ENCODE data around the gene DAB2IP.

Gene DAB2IP

GRCh38 chr9:121658166-121658565 lies 6.7 kb downstream of the DAB2IP start:
- H4K20me1 ChIP-seq (ENCODE audit: insufficient read depth, low read length), result no peaks in the 10 kb centered on the region

GRCh38 chr9:121658591-121658990 lies 7.2 kb downstream of the DAB2IP start:
- no peak overlapping the region for H3K27ac ChIP-seq (ENCODE audit: low read length)
- no peak overlapping the region for H3K4me2 ChIP-seq (ENCODE audit: low read length)
- TF ChIP-seq EZH2phosphoT487 (IDR thresholded peaks at IDR 0.05; ENCODE audit: low read depth), result no peak
- TF ChIP-seq, protein P1, sequence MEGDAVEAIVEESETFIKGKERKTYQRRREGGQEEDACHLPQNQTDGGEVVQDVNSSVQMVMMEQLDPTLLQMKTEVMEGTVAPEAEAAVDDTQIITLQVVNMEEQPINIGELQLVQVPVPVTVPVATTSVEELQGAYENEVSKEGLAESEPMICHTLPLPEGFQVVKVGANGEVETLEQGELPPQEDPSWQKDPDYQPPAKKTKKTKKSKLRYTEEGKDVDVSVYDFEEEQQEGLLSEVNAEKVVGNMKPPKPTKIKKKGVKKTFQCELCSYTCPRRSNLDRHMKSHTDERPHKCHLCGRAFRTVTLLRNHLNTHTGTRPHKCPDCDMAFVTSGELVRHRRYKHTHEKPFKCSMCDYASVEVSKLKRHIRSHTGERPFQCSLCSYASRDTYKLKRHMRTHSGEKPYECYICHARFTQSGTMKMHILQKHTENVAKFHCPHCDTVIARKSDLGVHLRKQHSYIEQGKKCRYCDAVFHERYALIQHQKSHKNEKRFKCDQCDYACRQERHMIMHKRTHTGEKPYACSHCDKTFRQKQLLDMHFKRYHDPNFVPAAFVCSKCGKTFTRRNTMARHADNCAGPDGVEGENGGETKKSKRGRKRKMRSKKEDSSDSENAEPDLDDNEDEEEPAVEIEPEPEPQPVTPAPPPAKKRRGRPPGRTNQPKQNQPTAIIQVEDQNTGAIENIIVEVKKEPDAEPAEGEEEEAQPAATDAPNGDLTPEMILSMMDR (IDR thresholded peaks at IDR 0.05; ENCODE audit: low read depth, low read length), result no peak
- no peaks in the 10 kb centered on the region for H4K20me1 ChIP-seq (ENCODE audit: insufficient read depth, low read length)
- no peaks in the 10 kb centered on the region for H3K9me3 ChIP-seq (ENCODE audit: insufficient read depth, low read length)
- peaks cover 37% of the 10 kb centered on the region for H3K27me3 ChIP-seq (ENCODE audit: low read depth, low read length)
- no peak overlapping the region for H2AFZ ChIP-seq (ENCODE audit: low read depth, low read length)
- no peak overlapping the region for H3K4me3 ChIP-seq (ENCODE audit: low read length)
- H3K9ac ChIP-seq (ENCODE audit: low read length), result no peak overlapping the region
- H3K79me2 ChIP-seq (ENCODE audit: low read length), result no peaks in the 10 kb centered on the region
- H3K4me1 ChIP-seq (ENCODE audit: low read length), result no peaks in the 10 kb centered on the region
- H3K36me3 ChIP-seq (replicated peaks; ENCODE audit: low read depth, low read length), result no peaks in the 10 kb centered on the region

More at GRCh38 chr9:121658166-121658565, 6.7 kb downstream of the DAB2IP start:
- TF ChIP-seq EZH2phosphoT487 (IDR thresholded peaks at IDR 0.05; ENCODE audit: low read depth), result no peak
- no peaks in the 10 kb centered on the region for H3K4me1 ChIP-seq (ENCODE audit: low read length)
- no peak overlapping the region for H3K4me3 ChIP-seq (ENCODE audit: low read length)
- no peak overlapping the region for H3K4me2 ChIP-seq (ENCODE audit: low read length)
- no peaks in the 10 kb centered on the region for H3K79me2 ChIP-seq (ENCODE audit: low read length)
- no peak overlapping the region for H3K9ac ChIP-seq (ENCODE audit: low read length)
- H3K27ac ChIP-seq (ENCODE audit: low read length), result no peak overlapping the region
- H2AFZ ChIP-seq (ENCODE audit: low read depth, low read length), result no peak overlapping the region
- H3K36me3 ChIP-seq (replicated peaks; ENCODE audit: low read depth, low read length), result no peaks in the 10 kb centered on the region
- peaks cover 37% of the 10 kb centered on the region for H3K27me3 ChIP-seq (ENCODE audit: low read depth, low read length)
- H3K9me3 ChIP-seq (ENCODE audit: insufficient read depth, low read length), result no peaks in the 10 kb centered on the region

- no peak overlapping the region for H3K27ac ChIP-seq (ENCODE audit: low read length)
- TF ChIP-seq, protein P1 (IDR thresholded peaks at IDR 0.05; ENCODE audit: low read depth, low read length), result no peak
- H3K9ac ChIP-seq (ENCODE audit: low read length), result no peak overlapping the region
- no peak overlapping the region for H2AFZ ChIP-seq (ENCODE audit: low read depth, low read length)
- no peak overlapping the region for H3K4me3 ChIP-seq (ENCODE audit: low read length)
- no peaks in the 10 kb centered on the region for H3K36me3 ChIP-seq (replicated peaks; ENCODE audit: low read depth, low read length)
- H3K4me2 ChIP-seq (ENCODE audit: low read length), result no peak overlapping the region
- no peaks in the 10 kb centered on the region for H3K4me1 ChIP-seq (ENCODE audit: low read length)
- no peaks in the 10 kb centered on the region for H4K20me1 ChIP-seq (ENCODE audit: insufficient read depth, low read length)
- H3K79me2 ChIP-seq (ENCODE audit: low read length), result no peaks in the 10 kb centered on the region
- H3K9me3 ChIP-seq (ENCODE audit: insufficient read depth, low read length), result no peaks in the 10 kb centered on the region
- peaks cover 48% of the 10 kb centered on the region for H3K27me3 ChIP-seq (ENCODE audit: low read depth, low read length)
These were observed 8.9 kb downstream of the DAB2IP start for GRCh38 chr9:121660367-121660766.

DNA sequence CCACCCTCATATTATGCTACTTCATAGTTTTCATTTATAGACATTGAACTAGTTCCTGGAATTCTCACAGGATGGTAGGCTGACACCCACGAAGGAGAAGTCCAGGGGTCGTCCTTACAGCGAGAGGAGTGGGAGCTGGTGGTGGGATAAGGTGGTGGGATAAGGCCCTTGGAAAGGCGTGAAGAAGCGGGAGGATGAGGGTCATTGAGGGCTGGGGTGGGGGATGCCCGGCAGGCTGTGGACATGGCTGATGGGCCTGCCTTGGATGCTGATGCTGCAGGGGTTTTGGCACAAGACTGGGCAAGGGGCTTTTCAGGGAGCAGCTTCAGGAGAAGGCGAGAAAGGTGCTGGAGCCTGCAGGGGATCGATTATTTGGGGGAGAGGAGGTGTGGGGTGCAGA lies 9.4 kb downstream of the DAB2IP start:
- Histone ChIP-seq H4K20me1 (ENCODE audit: insufficient read depth, low read length) (no peaks in the 10 kb centered on the region), H3K36me3 (replicated peaks; ENCODE audit: low read depth, low read length) (no peaks in the 10 kb centered on the region), H3K9ac (ENCODE audit: low read length) (no peak overlapping the region), H3K27me3 (ENCODE audit: low read depth, low read length) (peaks cover 50% of the 10 kb centered on the region), H3K9me3 (ENCODE audit: insufficient read depth, low read length) (no peaks in the 10 kb centered on the region), H3K27ac (ENCODE audit: low read length) (no peak overlapping the region), H3K4me3 (ENCODE audit: low read length) (no peak overlapping the region), H3K4me2 (ENCODE audit: low read length) (no peak overlapping the region), H2AFZ (ENCODE audit: low read depth, low read length) (no peak overlapping the region), H3K79me2 (ENCODE audit: low read length) (no peaks in the 10 kb centered on the region), H3K4me1 (ENCODE audit: low read length) (no peaks in the 10 kb centered on the region)
- TF ChIP-seq, protein P1 (IDR thresholded peaks at IDR 0.05; ENCODE audit: low read depth, low read length), result no peak
- no peak for TF ChIP-seq EZH2phosphoT487 (IDR thresholded peaks at IDR 0.05; ENCODE audit: low read depth)

DNA sequence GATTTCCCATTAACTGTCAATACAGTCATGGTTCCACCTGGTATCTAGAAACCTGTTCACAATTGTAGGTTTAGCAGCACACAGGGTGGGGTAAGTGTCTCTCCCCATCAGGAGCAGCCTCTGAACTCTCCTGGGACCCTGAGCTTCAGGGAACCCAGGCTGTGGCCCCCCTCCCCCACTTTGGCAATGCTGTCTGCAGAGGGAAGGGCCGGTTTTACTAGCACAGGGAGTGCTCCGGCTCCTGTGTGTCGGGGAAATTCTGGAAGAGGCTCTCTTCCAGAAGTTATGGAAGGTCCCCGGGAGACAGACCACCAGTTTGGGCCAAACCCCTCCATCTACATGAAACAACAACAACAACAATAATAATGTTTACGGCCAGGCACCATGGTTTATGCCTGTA lies 9.9 kb downstream of the DAB2IP start:
- Histone ChIP-seq H3K4me1 (ENCODE audit: low read length) (no peaks in the 10 kb centered on the region), H3K27ac (ENCODE audit: low read length) (no peak overlapping the region), H3K79me2 (ENCODE audit: low read length) (no peaks in the 10 kb centered on the region), H3K4me2 (ENCODE audit: low read length) (no peak overlapping the region), H3K27me3 (ENCODE audit: low read depth, low read length) (peaks cover 50% of the 10 kb centered on the region), H3K9ac (ENCODE audit: low read length) (no peak overlapping the region), H3K4me3 (ENCODE audit: low read length) (no peak overlapping the region), H3K9me3 (ENCODE audit: insufficient read depth, low read length) (no peaks in the 10 kb centered on the region), H2AFZ (ENCODE audit: low read depth, low read length) (no peak overlapping the region), H3K36me3 (replicated peaks; ENCODE audit: low read depth, low read length) (no peaks in the 10 kb centered on the region), H4K20me1 (ENCODE audit: insufficient read depth, low read length) (no peaks in the 10 kb centered on the region)
- TF ChIP-seq EZH2phosphoT487 (IDR thresholded peaks at IDR 0.05; ENCODE audit: low read depth), result no peak
- TF ChIP-seq, protein P1 (IDR thresholded peaks at IDR 0.05; ENCODE audit: low read depth, low read length), result no peak

All from OCI-LY3 (cell line).